ENCODE results near the gene RD3L.

GRCh38 chr14:103920981-103921854 lies 21.1 kb downstream of the RD3L start:
- TF ChIP-seq WRNIP1 (IDR thresholded peaks at IDR 0.05; ENCODE audit: borderline replicate concordance, low read depth, low read length) (0 out of 2 replicates have a peak, but pooled peaks have one; percentile 34), CTCF (IDR thresholded peaks at IDR 0.05 in 2 of 3, conservative IDR thresholded peaks at IDR 0.05 in 1 of 3; ENCODE audit: control insufficient read depth in 2 of 3, extremely low read depth in 1 of 3, insufficient read depth in 1 of 3, low read depth in 3 of 3, low read length in 3 of 3) (peak; percentile 98 to 99 (median 99); a peak in 5 of 6 replicates), CBX5 (IDR thresholded peaks at IDR 0.05; ENCODE audit: low read depth) (no peak), PBX3 (IDR thresholded peaks at IDR 0.05; ENCODE audit: insufficient replicate concordance, low read depth, low read length) (no peak), SMC3 (IDR thresholded peaks at IDR 0.05; ENCODE audit: borderline replicate concordance, low read length) (no peak)
